Subcutaneous adipose tissue (tissue), 4 donors: ENCODE results near the gene TFRC. TPM values are rescaled to one million over a fixed set of nuclear protein-coding genes. Genes with fewer than 3 reads are reported as not detected.

ENCODE experiments used
- CTCF ChIP-seq: fragments of 450-650 bp; IDR thresholded peaks from one replicate; pipeline ENCODE4 v1.5.1; 2016; ENCODE audit warnings: low read depth, mild to moderate bottlenecking, control low read depth, antibody characterized with exemption, moderate library complexity
- total RNA-seq, 4 donors: library from RNA; depleted of rRNA; stranded (reverse); fragments of >200 nt; gene quantifications; one replicate each; pipeline ENCODE4 v1.1.0, GENCODE V29; 2016

Gene TFRC
- total RNA-seq, 4 donors from 2014 or later, result 47.1 to 546 (median 92.2) TPM

GRCh38 chr3:196120291-196120951 lies 38.5 kb upstream of the TFRC start:
- TF ChIP-seq CTCF, result no peak

GRCh38 chr3:196117809-196118208 lies 35.9 kb upstream of the TFRC start:
- TF ChIP-seq CTCF, result no peak

- TF ChIP-seq CTCF, result no peak
Measured at GRCh38 chr3:196115678-196116083, 33.8 kb upstream of the TFRC start.

- TF ChIP-seq CTCF, result no peak
Measured at GRCh38 chr3:196111939-196112386, 30.1 kb upstream of the TFRC start.

- no peak for TF ChIP-seq CTCF
Measured at GRCh38 chr3:196108075-196108743, 26.3 kb upstream of the TFRC start.

- TF ChIP-seq CTCF, result no peak
Measured at GRCh38 chr3:196097373-196098154, 15.7 kb upstream of the TFRC start.

GRCh38 chr3:196096382-196096953 lies 14.6 kb upstream of the TFRC start:
- no peak for TF ChIP-seq CTCF
